MCF 10A (cell line): ENCODE data around the gene LMAN2L. TPM values are rescaled to one million over a fixed set of nuclear protein-coding genes. Genes with fewer than 3 reads are reported as not detected.

Experiments
- BruUV-seq: library from RNA; stranded (reverse); fragments of 400-500 nt; replicated peaks from 2 replicates; lab custom pipeline; 2021; lab: Mats Ljungman, UMichigan
- CTCF ChIA-PET: fragments of 300-600 bp; sonication (Branson Sonifier 250); formaldehyde crosslinking; extraction: SDS; loops from one replicate; lab custom pipeline; 2021; ENCODE audit warnings: antibody characterized with exemption, inconsistent platforms; lab: Yijun Ruan, JAX
- POLR2A ChIA-PET: fragments of 300-600, 350-650 bp; sonication (Branson Sonifier 250); formaldehyde crosslinking; extraction: SDS; loops from one replicate; lab custom pipeline; 2020; ENCODE audit warnings: antibody characterized with exemption, inconsistent platforms; lab: Yijun Ruan, JAX
- DNase-seq: peaks from one replicate; pipeline ENCODE4 v3.0.0-alpha.2; 2018; ENCODE audit not compliant: unreplicated experiment
- H3K27ac Mint-ChIP-seq: one replicate; pipeline ENCODE4 v1.8.0; 2022; ENCODE audit warnings: mild to moderate bottlenecking, low read depth, mixed read lengths; ENCODE audit not compliant: unreplicated experiment
- H3K27me3 Mint-ChIP-seq: one replicate; pipeline ENCODE4 v1.8.0; 2022; ENCODE audit warnings: mixed read lengths; ENCODE audit not compliant: insufficient read depth, unreplicated experiment
- H3K36me3 Mint-ChIP-seq: one replicate; pipeline ENCODE4 v1.8.0; 2022; ENCODE audit warnings: mild to moderate bottlenecking, moderate library complexity, mixed read lengths; ENCODE audit not compliant: insufficient read depth, unreplicated experiment
- H3K4me1 Mint-ChIP-seq: one replicate; pipeline ENCODE4 v1.8.0; 2022; ENCODE audit warnings: mixed read lengths; ENCODE audit not compliant: insufficient read depth, unreplicated experiment
- H3K4me3 Mint-ChIP-seq: one replicate; pipeline ENCODE4 v1.8.0; 2022; ENCODE audit warnings: mild to moderate bottlenecking, moderate library complexity, mixed read lengths; ENCODE audit not compliant: unreplicated experiment
- H3K9me3 Mint-ChIP-seq: one replicate; pipeline ENCODE4 v1.8.0; 2022; ENCODE audit warnings: mixed read lengths; ENCODE audit not compliant: unreplicated experiment
- intact Hi-C: fragments of 100-400 bp; cut with micrococcal nuclease; formaldehyde crosslinking; loops from 2 replicates; pipeline ENCODE4 v1.14.1; 2022
- total RNA-seq: library from RNA; stranded (reverse); gene quantifications from 2 replicates; pipeline ENCODE4 v1.2.3, GENCODE V29; 2022
- TF ChIP-seq, protein P1 (sequence below): fragments of 200-600 bp; IDR thresholded peaks from one replicate; pipeline ENCODE4 v1.8.0; 2022; ENCODE audit warnings: antibody characterized with exemption, mild to moderate bottlenecking; ENCODE audit not compliant: unreplicated experiment

The LMAN2L gene
- total RNA-seq, 1 experiment from 2014 or later: 6.5 TPM

GRCh38 chr2:96772903-96773671 lies 33.2 kb upstream of the LMAN2L start:
- Mint-ChIP-seq H3K4me3 (no peak overlapping the region), H3K27ac (no peak overlapping the region), H3K9me3 (no peaks in the 10 kb centered on the region), H3K4me1 (no peaks in the 10 kb centered on the region), H3K27me3 (no peaks in the 10 kb centered on the region), H3K36me3 (peaks cover 6% of the 10 kb centered on the region)
- intact Hi-C loops: no loop called here
- TF ChIP-seq, protein P1, sequence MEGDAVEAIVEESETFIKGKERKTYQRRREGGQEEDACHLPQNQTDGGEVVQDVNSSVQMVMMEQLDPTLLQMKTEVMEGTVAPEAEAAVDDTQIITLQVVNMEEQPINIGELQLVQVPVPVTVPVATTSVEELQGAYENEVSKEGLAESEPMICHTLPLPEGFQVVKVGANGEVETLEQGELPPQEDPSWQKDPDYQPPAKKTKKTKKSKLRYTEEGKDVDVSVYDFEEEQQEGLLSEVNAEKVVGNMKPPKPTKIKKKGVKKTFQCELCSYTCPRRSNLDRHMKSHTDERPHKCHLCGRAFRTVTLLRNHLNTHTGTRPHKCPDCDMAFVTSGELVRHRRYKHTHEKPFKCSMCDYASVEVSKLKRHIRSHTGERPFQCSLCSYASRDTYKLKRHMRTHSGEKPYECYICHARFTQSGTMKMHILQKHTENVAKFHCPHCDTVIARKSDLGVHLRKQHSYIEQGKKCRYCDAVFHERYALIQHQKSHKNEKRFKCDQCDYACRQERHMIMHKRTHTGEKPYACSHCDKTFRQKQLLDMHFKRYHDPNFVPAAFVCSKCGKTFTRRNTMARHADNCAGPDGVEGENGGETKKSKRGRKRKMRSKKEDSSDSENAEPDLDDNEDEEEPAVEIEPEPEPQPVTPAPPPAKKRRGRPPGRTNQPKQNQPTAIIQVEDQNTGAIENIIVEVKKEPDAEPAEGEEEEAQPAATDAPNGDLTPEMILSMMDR: no peak
- POLR2A ChIA-PET: interaction anchor here (1.4 kb wide), 1 partner anchor 16 kb away, joined by 3 read pairs; no protein-coding TSS in a partner anchor
- BruUV-seq: no TSS peak
- no peak for DNase-seq
- CTCF ChIA-PET: interaction anchor here (1.5 kb wide), 1 partner anchor 13 kb away, joined by 6 read pairs; no protein-coding TSS in a partner anchor

GRCh38 chr2:96771796-96772618 lies 32.1 kb upstream of the LMAN2L start:
- no peaks in the 10 kb centered on the region for H3K9me3 Mint-ChIP-seq
- no TSS peak for BruUV-seq
- DNase-seq: no peak
- POLR2A ChIA-PET: no interaction called here
- TF ChIP-seq, protein P1: no peak
- H3K27me3 Mint-ChIP-seq: no peaks in the 10 kb centered on the region
- CTCF ChIA-PET: no interaction called here
- H3K27ac Mint-ChIP-seq: no peak overlapping the region
- intact Hi-C loops: no loop called here
- H3K36me3 Mint-ChIP-seq: peaks cover 4% of the 10 kb centered on the region
- H3K4me1 Mint-ChIP-seq: no peaks in the 10 kb centered on the region
- no peak overlapping the region for H3K4me3 Mint-ChIP-seq

GRCh38 chr2:96770442-96771202 lies 30.8 kb upstream of the LMAN2L start:
- H3K27me3 Mint-ChIP-seq: no peaks in the 10 kb centered on the region
- DNase-seq: no peak
- peaks cover 7% of the 10 kb centered on the region for H3K4me1 Mint-ChIP-seq
- H3K9me3 Mint-ChIP-seq: no peaks in the 10 kb centered on the region
- ChIA-PET CTCF (no interaction called here), POLR2A (interaction anchor here (0.6 kb wide), 1 partner anchor 10 kb away, joined by 3 read pairs; no protein-coding TSS in a partner anchor)
- H3K36me3 Mint-ChIP-seq: no peaks in the 10 kb centered on the region
- BruUV-seq: no TSS peak
- H3K27ac Mint-ChIP-seq: no peak overlapping the region
- intact Hi-C loops: no loop called here
- TF ChIP-seq, protein P1: no peak
- no peak overlapping the region for H3K4me3 Mint-ChIP-seq
